GM21390 (cell line): ENCODE data around the gene PCDH9.

Experiments used
- ATAC-seq: cut with Tn5 transposase; IDR thresholded peaks from one replicate; pipeline ENCODE4 v1.9.1; 2021; ENCODE audit not compliant: unreplicated experiment

PCDH9 gene

DNA sequence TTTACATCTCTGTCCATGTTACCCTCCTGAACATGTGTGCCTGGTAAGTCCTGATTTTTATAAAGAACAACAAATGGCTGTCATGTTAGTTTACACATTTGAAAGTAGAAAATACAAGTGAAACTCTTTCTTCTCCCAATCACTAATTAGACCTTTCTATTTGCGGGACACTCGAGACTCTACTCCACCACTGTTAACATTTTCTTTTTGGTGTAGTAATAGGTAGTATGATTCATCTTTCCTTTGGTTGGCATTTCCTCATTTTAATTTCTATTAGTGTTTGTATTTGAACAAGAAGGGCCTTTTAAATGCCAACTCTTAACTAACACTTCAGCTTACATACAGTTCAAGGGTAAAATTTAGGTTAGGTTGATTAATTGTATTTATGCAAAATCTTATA is 371.1 kb downstream of the PCDH9 start:
- no peak for ATAC-seq

DNA sequence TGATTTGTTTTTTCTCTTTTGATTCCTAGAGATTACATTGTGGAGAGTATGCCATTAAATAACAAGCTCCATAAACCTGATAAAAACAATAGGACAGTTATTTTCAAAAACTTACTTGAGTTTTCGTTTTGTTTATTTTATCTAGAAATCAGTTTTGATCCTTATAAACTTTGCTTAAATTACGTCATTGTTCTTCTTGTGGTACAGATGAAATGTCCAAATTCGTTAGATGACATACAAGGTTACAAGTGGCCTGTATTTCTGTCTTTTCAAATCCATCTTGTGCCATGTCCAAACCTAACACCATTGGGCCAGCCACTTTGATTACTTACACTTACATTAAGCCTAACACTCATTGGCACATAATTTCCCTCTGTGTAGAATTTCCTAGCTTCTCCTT is 372.0 kb downstream of the PCDH9 start:
- ATAC-seq: no peak

DNA sequence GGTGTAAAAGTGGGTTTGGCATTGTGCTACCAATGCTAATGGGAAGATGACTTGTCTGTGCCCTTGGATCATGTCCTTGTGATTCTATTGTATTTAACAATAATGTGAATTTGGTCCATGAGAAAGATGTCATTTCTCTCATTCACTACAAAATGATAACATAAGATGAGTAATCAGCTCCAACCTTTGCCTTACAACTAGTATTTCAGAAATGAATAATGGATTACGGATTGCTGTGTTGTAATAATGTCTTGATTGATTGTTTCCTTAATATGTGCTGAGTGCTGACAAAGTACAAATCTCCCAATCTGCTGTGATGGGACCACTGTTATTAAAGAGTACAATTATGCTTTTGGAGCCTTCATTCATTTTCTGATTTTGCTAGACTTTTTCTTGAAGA is 375.0 kb downstream of the PCDH9 start:
- no peak for ATAC-seq

DNA sequence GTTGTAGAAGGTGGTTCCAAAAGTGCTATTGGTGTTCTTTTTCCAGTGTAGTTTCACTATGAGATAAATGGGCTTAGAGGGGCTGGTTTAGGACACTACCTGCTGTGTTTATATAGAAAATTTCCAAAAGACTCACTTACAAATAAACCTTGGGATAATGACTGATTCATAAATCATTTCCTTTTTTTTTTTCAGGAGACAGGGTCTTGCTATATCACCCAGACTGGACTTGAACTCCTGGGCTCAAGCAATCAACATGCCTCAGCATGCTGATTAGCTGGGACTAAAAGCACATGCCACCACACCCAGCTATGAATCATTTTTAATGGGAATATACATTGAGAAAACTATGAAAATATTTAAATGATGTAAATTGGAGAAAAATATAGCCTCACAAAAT is 376.6 kb downstream of the PCDH9 start:
- ATAC-seq: no peak

DNA sequence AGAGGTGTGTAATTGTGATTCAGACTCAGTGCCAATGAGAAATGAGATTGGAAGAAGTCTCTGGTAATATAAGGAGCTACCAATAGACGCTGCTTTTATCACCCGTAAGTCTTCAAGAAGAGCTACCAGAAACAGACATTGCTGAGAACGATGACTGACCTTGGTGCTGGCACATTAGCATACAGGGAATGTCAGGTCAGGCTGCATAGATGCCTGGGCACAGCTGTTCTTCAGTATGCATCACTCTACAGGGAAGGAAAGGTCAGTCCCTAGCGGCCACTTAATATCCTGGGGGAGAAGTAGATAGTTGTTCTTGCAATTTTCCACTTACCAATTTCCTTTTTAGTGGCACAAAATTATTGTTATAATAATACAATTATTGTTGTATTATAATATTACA is 380.4 kb downstream of the PCDH9 start:
- no peak for ATAC-seq

DNA sequence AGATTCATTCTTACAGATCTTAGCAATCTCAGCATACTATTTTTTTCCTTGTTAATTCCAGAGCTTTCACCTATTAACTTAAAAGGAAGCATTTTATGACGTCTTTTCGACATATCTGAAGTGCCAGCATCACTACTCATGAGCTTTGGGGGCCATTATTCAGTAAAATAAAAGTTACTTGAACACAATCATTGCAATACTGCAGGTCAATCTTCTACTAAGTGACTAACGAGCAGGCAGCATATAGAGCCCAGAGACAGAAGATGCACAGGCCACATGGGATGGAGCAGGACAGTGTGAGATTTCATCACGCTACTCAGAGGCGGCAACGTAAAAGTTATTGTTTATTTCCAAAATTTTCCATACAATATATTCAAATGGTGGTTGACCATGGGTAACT is 382.6 kb downstream of the PCDH9 start:
- ATAC-seq: no peak

DNA sequence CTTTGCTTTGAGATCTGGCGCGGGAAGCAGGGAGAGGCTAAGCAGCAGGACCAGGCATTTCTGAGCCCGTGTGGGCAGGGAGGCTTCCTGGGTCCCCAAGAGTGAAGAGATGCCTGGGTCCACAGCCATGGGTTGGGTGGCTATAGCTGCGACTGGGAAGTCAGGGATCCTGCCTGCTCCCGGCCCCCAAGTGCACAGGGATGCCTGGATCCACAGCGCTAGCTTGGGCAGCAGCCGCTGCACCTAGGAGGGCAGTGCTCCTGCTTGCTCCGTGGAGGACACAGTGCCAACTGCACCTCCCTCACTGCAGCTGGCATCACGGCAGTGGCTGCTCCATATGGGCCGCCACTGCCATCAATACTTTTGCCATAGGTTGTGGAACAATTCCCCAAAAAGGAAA is 384.7 kb downstream of the PCDH9 start:
- no peak for ATAC-seq

DNA sequence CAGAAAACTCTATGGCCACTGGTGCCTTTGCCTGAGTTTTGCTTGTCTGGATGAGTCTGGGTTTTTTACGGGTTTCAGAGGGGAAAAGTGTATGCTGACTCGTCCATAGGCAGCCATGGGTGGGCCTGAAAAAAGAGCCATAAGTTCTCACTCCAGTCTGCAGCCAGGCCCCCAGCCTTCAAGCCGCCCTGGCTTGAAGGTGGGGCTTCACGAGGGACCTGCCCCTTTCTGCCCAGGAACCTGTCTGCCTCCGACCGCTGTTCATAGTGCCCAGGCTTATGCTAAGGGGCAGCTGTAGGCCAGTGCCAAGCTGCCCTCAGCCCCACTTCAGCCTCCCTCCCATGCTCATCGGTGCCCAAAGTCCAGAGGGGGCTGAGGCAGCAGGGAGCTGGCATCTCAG is 385.2 kb downstream of the PCDH9 start:
- no peak for ATAC-seq

DNA sequence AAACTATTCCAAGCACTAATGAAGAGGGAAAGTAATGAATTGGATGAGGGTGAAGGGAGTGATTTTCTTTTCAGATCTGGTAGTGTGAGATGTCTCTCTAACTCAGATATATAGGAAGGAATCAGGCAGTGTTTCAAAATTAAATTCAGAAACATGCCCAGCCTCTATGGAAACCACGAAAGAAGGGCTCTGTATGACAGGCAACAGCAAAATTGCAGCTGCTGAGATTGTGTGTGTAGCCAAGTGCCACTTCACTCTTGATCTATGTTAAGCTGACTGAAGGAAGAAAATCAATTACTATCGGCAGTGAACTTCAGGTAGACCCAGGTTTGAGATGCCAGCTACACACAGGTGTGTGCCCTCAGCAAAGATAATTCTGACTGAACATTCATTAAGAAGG is 387.4 kb downstream of the PCDH9 start:
- ATAC-seq: no peak

DNA sequence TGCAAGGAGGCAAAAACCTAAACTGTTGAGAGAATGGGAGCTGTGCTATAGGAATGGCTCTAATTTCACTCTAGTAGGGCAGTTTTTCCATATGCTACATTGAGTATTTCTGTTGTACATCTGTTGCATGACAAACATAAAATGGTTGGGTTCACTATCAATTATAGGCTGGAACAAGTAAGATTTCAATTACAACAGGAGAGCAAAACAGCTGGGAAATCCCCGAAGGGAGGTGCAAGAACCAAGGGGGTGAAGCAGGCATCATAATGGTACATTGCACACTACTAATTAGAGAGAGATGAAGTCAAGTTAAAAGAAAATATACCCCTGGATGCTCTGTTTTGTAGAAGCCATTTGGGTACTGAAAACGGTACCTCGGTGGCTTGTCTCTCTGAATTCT is 389.5 kb downstream of the PCDH9 start:
- no peak for ATAC-seq

DNA sequence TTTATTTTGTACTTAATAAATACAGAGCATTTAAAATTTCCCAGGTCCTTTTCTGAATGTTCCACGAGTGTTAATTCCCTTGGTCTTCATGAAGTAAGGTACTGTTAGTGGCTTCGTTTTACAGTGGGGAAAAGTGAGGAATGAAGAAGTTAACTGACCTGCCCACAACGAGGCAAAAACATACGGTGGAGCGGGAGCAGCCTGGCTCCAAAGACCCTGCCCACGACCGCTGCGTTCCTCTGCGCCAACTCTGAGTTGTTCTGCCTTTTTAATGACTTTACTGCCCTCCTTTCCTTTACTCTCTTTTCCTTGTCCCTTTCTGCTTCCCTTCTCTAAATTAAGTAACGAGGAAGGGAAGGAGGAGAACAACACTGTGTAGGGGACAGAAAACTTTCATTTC is 392.9 kb downstream of the PCDH9 start:
- no peak for ATAC-seq

DNA sequence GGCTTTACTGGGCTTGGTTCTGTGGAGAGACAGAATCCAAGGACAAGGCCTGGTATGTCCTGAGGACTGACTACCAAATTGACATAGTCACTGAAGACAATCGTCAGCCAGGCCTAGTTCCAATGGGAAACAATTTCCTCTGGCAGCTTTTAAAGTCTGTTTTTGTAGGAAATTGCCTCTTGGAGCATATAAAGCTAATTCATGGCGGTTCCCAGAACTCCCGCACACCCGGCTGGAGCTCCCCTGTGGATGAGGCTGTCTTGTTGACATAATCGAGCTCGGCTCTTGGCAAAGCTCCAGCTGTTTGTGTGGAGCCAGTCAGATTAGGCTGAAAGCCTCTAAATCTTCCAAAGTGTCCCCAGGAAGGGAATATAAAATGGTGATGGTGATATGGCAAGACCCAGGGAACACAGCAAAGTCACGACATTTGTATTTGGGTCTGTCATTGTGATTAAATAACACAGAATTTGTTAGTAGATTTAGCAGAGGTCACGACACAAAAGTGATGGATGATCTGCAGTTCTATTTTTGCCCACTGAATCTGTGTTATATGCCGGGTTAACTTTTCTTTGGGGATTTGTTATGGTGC is 395.0 kb downstream of the PCDH9 start:
- no peak for ATAC-seq

DNA sequence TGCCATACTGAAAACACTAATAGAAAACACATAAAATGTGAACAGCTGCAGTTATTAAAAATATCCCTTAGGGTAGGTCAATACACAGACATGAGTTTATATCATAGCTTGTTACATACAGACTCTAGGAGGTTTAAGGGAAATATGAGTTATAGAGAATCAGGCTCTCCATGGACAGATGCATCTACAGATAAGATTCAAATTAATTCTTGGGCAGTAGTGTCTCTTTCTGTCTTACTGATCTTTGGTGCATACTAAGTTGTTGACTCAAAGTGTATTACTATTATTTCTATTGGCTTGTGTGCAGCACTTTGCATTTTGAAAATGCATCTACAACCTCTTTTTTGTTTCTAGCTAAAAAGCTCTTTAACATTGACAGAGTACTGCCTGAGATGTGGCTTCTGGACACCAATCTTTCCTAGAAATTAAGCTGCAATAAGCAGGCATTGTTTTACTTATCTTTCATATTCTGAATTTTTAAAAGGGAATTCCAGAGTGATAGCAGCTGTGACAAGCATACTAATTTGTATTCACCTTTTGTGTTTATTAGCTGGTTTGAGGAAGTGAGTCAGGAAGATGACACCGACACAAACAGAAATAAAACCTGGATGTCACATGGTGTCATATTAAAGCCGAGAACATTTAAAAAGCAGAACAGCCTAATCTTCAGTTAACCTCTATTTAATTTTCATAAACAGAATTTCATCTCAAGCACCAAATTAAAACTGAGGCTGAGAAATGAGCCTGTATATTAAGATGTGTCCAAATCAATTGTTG is 399.0 kb downstream of the PCDH9 start:
- ATAC-seq: no peak

DNA sequence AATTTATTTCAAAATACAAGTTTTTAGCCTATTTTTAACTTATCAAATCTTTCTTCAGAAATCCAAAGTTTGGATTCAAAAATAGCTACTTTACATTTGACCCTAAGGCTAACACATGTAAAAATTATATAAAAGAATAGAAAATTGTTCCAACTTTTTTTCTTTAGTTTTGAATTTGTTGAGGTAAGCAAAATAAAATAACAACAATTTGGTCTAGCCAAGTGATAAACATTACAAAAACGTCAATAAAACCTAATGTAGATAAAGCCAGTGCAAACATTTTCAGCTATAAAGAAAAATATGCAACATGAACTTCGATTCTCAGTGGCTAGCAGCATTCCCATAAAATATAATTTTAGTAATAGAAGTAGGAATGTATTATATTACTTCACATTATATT is 400.3 kb downstream of the PCDH9 start:
- ATAC-seq: no peak

DNA sequence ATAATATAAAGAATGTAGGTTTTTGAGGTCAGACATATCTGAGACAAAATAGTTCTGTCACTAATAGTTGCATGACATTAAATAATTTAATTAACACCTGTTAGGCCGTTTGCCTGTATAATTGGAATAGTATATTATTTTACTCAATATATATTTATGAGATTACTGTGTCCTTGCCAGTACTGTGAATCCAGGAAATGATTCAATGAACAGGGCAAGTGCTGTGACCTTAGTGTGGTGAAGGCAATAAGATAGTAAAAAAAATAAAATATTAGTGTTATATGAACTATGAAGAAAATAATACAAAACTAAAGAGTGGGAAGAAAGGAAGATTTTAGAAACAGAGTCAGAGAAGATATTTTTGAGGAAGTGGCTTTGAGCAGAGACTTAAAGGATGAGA is 403.7 kb downstream of the PCDH9 start:
- ATAC-seq: no peak

DNA sequence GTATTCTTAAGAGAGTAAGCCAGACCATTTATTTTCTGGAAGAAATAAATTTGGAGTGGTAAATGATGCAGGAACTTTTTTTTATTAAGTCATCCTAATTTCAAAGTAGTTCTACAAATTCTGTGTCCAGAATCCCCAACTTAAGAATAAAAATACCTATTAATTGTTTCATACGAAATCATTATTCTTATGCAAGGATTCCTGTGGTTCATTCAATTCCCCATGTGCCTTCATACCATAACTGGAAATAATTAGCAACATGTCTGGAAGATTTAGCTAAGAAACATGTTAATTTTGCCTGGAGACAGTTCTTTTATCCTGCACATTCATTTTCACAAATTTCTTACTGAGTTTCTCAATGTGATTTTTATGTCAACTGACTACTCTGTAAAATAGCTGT is 408.6 kb downstream of the PCDH9 start:
- ATAC-seq: no peak

DNA sequence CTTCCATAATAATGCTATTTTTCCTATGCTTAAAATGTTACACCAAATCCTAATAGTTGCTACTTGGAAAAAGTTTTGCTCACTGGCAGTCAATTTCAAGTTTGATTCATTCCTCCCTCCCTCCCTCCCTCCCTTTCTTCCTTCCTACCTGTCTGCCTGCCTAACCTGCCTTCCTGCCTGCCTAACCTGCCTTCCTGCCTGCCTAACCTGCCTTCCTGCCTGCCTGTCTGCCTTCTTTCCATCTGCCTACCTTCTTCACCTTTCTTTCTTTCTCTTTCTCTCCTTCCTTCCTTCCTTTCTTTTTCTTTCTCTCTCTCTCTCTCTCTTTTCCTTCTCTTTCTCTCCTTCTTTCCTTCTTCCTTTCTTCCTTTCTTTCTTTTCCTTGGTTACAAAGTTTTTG is 418.7 kb downstream of the PCDH9 start:
- ATAC-seq: no peak

DNA sequence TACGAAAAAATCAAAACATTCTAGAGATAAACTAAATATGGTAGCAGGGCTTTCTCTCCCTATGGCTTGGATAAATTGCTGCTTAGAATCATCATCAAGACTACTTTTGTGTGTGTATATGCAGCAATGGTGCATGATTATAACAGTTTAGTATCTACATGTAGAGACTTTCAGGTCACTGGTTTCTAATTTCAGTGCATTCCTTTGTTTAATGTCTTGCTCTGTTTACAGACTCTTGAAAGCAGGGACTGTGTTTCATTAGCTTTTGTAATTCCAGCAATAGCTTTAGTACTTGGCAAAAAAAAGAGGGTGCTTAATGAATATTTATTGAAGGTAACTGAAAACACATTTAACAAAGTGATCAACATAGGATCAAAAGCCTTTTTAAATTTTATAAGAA is 420.7 kb downstream of the PCDH9 start:
- no peak for ATAC-seq

DNA sequence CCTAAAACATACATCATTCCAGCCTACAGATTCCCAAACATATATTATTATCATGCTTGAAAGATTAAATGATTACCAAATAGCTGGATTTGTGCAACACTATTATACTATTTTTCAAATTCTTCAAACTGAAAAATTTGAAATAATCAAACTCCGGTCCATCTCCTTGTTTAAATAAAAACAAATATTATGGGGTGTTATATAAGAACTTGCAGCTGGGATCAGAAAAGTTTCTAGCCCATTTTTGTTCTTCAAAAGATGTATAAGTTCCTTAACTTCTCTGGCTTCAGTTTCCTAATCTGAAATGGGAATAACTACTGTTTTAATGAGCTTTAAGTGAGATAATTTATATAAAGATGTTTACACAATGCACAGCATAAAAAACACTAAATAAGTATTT is 422.9 kb downstream of the PCDH9 start:
- ATAC-seq: no peak

DNA sequence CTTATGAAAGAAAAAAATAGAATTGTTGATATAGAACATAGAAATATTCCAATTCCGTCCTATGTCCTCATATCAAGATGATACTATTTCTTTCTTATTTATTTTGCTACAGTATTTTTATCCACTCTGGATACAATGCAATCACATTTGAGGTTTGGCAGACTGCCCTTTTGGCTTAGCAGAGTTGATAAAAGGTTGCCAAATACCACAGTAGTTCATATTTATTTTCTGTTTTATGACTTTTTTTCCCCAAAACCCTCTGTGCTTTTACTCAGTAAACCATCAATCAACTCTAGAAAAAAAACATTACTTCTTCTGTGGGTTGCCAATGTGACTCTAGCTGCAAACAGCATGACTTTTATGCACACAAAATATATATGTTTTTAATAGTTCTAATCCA is 424.5 kb downstream of the PCDH9 start:
- no peak for ATAC-seq

DNA sequence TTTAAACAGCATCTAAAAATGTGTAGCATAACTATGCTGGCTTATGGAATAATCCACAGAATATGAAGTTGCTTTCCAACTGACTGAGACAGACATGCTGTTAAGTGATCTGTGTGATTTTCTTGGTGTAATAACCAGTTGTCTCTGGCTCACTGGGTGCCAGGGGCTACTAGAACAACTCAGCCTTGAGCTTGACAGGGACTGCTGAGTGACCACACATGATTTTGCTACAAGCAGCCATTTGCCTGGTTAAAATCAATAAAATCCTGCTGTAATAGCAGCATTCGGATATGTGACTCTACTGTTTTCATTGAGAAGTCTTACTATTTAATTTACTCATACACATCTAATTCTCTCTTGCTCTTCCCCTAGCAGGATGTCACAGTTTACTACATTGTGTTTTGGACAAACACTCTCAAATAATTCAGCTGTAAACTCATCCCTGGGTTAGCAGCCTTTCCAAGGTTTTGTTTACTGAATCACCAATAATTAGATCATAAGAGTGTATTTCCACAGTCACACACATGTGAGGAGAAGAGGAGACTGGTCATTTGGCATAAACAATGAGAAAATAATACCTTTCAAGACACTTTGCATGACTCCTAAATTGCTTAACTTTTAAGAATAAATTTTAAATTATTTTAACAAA is 426.2 kb downstream of the PCDH9 start:
- ATAC-seq: no peak

DNA sequence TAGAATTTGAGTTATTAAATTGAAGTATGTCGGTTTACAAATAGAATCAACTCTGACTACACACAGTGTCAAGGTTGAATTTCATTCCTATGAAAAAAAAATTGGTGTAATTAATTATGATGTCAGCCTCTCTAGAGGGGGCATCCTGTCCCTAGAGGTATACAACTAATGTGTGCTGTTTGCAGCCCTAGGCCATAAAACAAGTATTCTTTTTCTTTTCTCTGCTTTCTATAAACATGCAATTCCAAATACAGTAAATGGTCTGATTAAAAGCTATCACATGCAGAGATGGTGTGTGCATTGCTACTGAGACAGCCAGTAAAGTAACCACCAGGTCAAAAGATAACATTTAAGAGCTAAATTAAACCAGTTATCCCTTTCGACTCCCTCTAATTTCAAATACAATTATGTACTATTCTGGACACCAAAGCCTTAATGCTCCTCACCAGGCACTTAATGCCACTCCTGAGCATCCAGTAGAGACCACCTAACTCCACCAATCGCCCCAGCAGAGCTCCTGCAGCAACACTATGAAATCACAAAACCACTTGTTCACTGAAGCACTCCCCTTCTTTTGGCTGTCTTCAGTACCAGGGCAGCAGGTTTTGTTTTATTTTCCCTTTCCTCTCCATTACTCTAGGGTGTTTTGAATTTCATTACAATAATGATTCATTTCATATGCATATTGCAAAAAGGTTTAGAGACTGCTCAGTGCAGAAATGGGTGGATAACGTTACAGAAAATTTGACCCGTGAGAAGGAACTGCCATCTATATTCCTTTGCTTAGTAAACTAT is 426.9 kb downstream of the PCDH9 start:
- ATAC-seq: no peak
